ENCODE measurements around the gene CCDC184.
A peak's percentile ranks its signal among the peaks of the same experiment; 100 is the strongest.
"Not testable (repeated sequence)": the region's sequence is repeated elsewhere in the genome, so short reads cannot be mapped to it uniquely, and the experiment has no call there.

CCDC184 gene

DNA sequence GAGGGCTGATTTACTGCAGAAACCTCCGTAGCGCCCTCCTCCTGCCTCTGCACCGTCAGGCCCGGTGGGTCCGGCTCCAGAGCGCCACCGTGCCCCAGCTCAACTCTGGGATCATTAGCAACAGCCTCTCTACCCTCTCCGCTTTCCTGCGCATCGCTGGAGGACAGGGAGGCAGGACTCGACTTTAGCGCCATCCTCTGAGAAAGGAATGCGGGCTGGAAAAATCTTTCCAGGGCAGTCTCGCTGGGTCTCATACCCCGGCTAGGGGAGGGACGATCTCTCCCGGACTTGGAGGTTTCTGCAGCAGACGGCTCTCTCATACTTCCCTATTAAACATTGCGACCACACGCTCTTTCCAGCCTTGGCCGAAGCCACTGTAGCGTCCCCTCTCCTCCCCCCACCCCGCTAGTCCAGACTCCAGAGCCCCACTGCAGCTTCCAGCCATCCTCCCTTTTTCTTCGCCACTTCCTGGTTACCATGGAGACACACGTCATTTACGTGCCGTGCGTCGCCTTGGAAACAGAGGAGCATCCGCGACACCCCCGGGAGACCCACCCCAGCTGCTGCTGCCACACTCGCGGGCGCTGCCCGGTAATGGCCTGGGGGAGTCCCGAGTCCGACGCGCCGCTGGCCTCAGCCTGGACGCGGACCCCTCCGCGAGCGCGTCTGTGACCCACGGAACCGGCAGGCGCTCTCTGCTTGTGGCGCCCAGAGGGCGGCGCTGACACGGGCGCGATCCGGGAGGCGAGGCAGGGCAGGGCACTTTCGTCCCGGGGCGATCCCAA is at the start of gene CCDC184:
Gene CCDC184, plus strand, starts transcription at position 554 of the 785 bp plus-strand sequence. CDS start 479 bp downstream, outside the sequence.
- in situ Hi-C loops (cut with HindIII; ENCODE audit: low pct_ligation_motif_present, low pct_unique_long_range_greater_than_20kb, low sequenced_read_pairs): no loop called here
- DNase-seq: peak; percentile 80

DNA sequence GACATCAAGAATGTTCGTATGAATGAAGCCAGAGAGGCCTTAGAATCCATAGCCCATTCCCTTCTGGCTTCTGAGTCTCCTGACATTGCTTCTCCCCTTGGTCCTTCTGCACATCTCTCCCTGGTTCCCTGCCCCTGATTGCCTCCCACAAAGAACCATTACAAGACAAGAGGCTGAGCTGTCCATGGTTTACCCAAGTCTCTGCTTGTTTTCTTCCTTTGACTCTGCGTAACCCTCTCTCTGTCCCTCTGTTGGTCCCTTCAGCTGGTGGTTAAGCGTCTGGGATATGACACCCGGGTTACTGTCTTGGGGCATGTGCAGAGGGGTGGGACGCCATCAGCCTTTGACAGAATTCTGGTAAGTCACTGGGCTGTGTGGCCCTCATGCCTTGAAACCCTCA is 48.4 kb upstream of the CCDC184 start:
- in situ Hi-C loops (cut with HindIII; ENCODE audit: low pct_ligation_motif_present, low pct_unique_long_range_greater_than_20kb, low sequenced_read_pairs): no loop called here
- DNase-seq: no peak

DNA sequence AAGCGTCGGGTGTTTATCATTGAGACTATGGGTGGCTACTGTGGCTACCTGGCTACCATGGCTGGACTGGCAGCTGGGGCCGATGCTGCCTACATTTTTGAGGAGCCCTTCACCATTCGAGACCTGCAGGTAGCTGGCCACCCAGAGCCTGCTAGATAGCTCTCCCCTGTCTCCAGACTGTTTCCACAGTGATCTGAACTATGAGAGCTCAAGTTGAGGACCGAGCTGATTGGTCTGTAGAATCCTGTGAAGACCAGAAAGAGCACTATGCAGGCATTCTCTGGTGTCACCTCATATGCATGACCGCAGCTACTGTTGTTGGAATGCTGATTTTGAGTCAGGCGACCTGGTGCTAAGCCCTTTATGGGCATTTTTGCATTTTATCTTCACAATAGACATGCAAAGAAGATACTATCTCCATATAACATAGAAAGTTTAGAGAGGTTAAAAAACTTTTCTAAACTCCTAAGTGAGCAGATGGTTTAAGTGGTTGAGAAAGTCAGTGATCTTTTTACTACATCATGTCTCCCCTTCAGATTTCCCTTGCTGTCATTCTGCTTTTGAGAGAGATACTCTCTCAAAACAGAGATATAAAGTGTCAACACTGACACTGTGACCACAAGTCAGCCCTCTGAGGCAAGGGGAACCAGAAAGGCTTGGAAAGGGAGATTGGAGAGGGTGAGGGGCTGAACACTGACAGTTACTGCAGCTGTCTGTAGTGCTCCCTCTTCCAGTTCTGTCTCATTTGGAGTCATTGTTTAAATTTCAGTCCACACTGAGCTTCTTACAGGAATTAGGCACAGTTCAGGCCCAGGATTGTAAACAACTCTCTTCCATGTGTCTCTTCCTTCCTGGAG is 40.4 kb upstream of the CCDC184 start:
- in situ Hi-C loops (cut with HindIII; ENCODE audit: low pct_ligation_motif_present, low pct_unique_long_range_greater_than_20kb, low sequenced_read_pairs): no loop called here
- no peak for DNase-seq

DNA sequence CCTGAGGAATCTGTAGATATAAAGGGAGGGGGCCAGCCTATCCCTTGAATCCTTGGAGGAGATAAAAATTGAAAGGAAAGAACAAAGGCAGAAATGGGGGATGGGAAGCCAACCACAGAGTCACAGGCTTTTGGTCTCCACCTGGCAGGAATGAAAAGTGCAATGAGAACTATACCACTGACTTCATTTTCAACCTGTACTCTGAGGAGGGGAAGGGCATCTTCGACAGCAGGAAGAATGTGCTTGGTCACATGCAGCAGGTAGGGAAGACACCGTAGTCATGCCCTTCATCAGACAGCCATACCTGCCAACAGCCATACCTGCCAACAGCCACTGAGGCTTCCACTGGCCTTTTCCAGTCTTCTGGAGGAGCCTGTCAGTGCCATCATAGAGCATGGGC is 39.5 kb upstream of the CCDC184 start:
- in situ Hi-C loops (cut with HindIII; ENCODE audit: low pct_ligation_motif_present, low pct_unique_long_range_greater_than_20kb, low sequenced_read_pairs): no loop called here
- no peak for DNase-seq

DNA sequence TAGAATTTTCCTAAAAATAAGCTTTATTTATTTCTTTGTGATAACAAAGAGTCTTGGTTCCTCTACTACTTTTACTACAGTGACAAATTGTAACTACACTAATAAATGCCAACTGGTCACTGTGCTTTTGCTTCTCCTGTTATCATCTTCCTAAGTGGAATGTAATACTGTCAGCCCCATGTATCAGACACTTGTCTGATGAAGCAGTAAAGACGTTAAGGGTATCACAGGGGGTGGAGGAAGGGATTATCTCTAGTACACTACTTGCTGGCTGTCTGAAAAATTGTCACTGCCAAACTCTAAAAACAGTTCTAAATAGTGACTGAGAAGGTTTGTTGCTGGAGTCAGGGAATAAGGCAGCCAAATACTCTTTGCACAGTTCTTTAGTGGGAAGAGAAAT is 37.5 kb upstream of the CCDC184 start:
- in situ Hi-C loops (cut with HindIII; ENCODE audit: low pct_ligation_motif_present, low pct_unique_long_range_greater_than_20kb, low sequenced_read_pairs): no loop called here
- DNase-seq: no peak

DNA sequence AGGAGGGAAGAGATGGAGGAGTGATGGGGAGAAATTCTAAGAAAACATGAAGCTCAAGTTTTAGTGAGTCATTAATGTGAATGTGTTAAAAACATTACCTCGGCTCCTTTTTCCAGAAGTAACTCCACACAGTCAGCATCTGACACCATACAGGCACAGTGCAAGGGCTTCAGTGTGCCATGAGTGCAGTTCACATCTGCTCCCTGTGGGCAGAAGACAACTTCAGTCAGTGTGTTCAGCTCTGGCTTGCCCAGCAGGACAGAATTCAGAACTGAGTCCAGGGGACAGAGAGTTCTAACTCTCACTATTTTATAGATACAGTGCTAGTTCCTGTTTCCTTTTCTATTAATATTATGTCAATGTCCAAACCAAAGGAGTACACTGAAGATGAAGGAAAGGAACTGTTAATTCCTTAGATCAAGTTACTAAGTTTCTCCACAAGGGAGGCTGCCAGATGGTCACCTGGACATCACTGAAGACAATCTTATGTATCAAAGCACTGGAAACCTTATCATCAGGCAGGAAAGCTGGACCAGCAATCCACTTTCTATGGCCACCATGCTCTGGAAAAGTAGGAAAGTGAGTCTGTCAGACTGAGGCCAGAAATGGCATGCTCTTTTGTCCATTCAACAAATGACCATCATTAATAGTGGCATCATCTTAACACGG is 32.2 kb upstream of the CCDC184 start:
- DNase-seq: no peak
- in situ Hi-C loops (cut with HindIII; ENCODE audit: low pct_ligation_motif_present, low pct_unique_long_range_greater_than_20kb, low sequenced_read_pairs): no loop called here

DNA sequence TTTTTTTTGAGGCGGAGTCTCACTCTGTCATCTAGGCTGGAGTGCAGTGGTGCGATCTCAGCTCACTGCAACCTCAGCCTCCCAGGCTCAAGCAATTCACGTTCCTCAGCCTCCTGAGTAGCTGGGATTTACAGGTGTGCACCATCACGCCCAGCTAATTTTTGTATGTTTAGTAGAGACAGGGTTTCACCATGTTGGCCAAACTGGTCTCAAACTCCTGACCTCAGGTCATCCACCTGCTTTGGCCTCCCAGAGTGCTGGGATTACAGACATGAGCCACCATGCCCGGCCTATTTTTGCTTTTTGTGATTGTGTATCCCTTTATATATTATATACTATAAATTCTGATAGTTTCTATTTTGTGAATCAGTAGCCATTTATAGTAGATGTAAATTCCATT is 27.7 kb upstream of the CCDC184 start:
- DNase-seq; in situ Hi-C loops (cut with HindIII; ENCODE audit: low pct_ligation_motif_present, low pct_unique_long_range_greater_than_20kb, low sequenced_read_pairs): not testable (repeated sequence)

DNA sequence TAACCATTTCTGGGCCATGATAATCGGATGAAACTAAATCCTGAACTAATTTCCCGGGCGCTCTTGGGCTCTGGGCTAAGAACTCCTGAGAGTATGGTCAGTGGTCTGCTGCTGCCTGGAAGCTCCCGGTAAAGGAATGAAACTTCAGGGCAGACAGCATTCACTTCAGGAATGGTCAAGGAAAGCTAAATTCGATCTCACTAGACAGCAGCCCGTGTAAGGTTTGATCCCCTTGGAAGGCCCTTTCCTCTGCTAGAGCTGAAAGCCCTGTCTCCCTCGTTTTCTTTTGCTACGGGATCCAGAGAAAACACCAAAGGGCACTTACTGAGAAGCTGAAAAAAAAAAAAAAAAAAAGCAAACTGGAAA is 26.8 kb upstream of the CCDC184 start:
- DNase-seq: no peak
- in situ Hi-C loops (cut with HindIII; ENCODE audit: low pct_ligation_motif_present, low pct_unique_long_range_greater_than_20kb, low sequenced_read_pairs): no loop called here

DNA sequence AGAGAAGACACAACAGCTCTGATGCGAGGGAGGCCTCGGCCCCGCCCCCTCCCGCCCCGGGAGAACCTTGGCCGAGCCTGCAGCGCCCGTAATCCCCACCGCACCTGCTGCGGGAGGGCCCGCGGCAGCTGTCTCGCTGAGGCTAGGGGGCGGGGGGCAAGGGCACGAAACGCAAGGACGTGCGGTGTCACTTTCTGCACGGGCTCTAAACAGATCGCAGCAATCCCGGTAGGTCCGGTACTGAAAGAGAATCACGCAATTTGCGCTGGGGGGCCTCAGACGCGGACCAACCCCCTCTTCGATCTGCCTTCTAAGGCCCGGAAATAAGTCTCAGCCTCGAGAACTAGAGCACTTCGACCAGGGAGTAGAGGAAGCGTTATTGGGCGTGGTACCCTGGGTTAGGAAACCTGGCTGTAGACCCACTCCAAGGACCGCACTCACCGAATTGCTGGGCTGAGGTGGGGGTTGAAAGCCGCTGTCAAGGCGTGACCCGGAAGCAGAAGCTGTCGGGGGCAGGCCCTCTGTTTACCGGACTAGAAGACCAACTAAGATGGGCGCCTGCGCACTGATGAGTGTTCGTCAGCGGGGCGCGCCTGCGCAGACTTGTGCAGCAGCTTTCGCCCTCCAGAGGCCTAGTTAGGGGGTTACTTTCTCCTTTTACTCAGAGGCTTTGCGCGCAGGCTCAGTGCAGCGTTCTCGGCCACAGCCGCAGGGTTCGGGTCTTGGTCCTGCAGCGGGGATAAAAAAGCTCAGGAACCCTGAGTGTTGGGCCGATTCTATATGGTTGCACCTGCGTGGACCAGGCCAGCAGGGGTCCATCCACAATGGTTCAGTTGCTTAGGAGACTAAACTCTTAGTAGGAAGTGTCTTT is 26.2 kb upstream of the CCDC184 start, which contains the start of gene ASB8:
Gene ASB8, minus strand, starts transcription at position 498 of the 871 bp plus-strand sequence. CDS start 4,019 bp downstream, outside the sequence.
- DNase-seq: peak; percentile 100
- in situ Hi-C loops (cut with HindIII; ENCODE audit: low pct_ligation_motif_present, low pct_unique_long_range_greater_than_20kb, low sequenced_read_pairs): no loop called here

DNA sequence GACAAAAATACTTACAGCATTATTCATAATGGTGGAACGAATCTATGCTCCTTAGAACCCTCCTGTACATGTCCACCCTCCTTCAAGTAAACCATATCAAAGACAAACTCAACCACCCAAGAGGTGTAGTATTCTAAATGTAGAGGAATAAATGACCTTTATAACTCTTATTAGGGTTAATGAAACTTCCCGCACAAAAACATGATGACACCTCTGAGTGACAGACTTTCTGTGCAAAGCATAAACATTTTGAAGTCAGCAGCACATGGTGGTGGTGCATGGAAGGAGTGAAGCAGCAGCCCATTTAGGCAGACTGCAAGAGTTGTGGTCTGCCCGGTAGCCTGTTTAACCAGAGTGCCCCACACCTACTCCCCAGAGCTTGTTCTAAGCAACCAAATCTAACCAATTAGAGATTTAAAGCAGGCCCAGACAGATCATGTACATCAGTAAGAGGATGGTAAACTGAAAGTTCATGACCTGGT is 25.5 kb upstream of the CCDC184 start:
- in situ Hi-C loops (cut with HindIII; ENCODE audit: low pct_ligation_motif_present, low pct_unique_long_range_greater_than_20kb, low sequenced_read_pairs): no loop called here
- no peak for DNase-seq

DNA sequence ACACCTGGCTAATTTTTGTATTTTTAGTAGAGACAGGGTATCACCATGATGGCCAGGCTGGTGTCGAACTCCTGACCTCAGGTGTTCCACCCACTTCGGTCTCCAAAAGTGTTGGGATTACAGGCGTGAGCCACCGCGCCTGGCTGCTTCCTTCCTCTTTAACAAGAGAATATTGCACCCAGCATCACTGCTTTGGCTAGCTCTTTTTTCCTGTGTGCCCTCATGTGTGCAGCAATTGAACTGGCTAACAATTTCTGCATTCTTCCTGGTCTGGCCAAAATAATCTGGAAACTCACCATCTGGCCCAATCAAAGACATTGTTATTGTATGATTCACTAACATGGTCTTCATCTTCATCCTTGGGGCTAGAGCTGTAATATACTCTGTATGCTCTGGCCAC is 23.4 kb upstream of the CCDC184 start:
- in situ Hi-C loops (cut with HindIII; ENCODE audit: low pct_ligation_motif_present, low pct_unique_long_range_greater_than_20kb, low sequenced_read_pairs): no loop called here
- DNase-seq: no peak

DNA sequence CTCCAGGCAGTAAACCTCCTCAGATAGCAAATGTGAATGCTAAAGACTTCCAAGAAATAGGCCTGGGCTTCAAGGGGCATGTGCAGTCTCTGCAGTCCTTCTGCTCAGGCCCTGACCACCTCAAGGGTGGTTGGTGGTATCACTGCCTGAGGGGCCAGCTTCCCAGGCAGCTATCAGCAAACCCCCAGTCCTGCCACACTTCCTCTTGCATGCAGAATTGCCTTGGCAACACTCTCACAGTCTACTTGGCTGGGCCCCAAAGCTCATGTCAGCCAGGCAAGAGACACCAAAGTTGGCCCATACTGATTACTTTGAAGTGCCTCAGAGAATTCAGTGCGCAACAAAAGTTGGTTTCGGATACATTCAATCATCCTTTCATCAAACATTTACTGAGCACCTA is 22.6 kb upstream of the CCDC184 start:
- in situ Hi-C loops (cut with HindIII; ENCODE audit: low pct_ligation_motif_present, low pct_unique_long_range_greater_than_20kb, low sequenced_read_pairs): no loop called here
- DNase-seq: no peak

DNA sequence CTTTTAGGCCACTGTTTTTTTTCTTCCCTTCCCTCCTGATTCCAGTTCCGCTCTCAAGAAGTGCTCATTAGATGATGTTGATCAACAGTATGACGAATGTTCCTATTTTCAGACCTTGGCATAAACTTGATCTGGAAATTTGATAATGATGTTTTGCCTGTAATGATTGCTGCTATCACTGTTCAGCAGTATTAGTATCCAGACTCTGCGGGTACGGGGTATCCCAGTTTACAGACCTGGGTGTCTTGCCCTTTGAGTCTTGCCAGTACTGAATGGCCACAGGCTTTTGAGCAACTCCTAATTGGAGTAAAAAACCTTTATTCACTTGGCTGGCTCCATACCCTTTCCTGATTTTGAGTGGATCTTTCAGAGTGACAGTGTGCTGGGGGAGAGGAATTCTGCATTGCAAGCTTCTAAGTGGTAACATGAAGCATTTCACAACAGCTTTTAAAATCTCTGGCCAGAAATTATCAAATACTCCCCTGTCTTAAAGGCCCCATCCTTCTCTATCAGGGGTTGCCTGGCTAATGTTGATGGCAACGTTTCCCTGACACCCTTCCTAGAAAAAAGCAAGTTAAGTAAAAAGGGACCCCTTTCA is 20.2 kb upstream of the CCDC184 start:
- in situ Hi-C loops (cut with HindIII; ENCODE audit: low pct_ligation_motif_present, low pct_unique_long_range_greater_than_20kb, low sequenced_read_pairs): no loop called here
- DNase-seq: no peak

DNA sequence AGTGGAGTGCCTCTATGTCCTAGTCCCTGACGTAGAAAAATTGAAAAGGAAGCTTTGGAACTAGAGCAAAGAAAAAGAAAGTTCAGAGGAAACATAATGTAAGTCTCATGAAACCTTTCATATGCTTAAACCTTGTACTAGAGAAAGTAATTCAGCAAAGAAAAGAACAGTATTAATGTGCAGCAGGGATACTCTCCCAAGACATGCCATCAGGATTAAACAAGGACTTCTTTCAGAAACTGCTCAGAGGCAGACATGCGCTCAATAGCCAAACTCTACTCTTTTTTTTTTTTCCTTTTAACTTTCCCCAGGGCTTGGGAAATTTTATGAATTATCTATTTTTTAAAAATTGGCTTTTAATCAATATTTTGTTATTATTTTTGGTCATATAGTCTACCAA is 19.0 kb upstream of the CCDC184 start:
- DNase-seq: no peak
- in situ Hi-C loops (cut with HindIII; ENCODE audit: low pct_ligation_motif_present, low pct_unique_long_range_greater_than_20kb, low sequenced_read_pairs): no loop called here

DNA sequence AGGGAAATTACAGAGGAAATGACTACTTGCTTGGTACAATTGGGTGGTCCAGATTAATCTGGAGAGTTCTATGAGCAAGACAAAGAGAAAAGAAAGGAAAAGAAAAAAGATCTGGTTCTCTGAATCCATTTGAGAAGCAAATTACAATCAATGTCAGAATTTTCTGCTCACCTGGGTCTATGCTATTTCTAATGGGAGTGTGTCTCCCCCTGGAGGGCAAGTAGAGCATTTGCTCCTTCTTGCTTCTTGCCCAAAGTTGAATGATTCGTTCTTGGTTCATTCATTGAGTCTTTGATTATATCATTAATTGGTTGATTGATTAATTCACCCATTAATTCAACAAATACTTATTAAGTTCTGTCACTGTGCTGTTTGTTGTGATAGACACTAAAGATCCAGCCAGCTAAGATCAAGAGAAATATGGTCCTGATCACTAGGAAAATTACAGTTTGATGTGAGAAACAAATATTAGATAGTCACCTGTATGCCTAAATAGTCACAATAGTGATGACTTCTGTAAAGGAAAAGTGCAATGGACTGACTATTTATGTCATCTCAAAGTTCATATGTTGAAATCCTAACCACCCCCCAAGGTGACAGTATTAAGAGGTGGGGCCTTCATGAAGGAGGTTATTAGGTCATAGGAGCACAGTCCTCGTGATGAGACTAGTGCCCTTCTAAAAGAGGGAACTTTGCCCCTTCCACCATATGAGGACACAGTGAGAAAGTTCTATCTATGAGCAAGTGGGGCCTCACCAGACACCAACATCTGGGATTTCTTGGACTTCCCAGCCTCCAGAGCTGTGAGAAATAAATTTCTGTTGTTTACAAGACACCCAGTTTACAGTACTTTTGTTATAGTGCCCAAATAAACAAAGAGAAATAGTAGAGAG is 18.1 kb upstream of the CCDC184 start:
- DNase-seq: peak; percentile 70
- in situ Hi-C loops (cut with HindIII; ENCODE audit: low pct_ligation_motif_present, low pct_unique_long_range_greater_than_20kb, low sequenced_read_pairs): no loop called here

DNA sequence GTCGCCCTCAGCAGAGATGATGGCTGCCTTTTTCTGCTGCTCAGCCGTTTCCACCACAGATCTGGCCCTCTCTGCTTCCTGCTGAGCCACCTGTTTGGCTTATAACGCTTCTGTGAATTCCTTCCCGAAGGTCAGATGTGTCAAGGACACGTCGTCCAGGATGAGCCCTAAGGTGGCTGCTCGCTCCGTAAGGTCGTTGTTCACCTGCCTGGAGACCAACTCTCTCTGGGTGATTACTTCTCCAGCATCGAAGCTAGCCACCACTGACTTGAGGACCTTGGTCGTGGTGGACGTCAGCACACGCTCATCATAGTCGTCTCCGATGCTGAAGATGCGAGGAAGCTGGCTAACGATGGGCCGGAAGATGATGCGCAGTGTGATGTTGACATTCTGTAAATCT is 14.4 kb upstream of the CCDC184 start:
- in situ Hi-C loops (cut with HindIII; ENCODE audit: low pct_ligation_motif_present, low pct_unique_long_range_greater_than_20kb, low sequenced_read_pairs): no loop called here
- DNase-seq: no peak
